ENCODE results near the gene CMTM8.
"Not testable (repeated sequence)": the region's sequence is repeated elsewhere in the genome, so short reads cannot be mapped to it uniquely, and the experiment has no call there.

CMTM8 gene

DNA sequence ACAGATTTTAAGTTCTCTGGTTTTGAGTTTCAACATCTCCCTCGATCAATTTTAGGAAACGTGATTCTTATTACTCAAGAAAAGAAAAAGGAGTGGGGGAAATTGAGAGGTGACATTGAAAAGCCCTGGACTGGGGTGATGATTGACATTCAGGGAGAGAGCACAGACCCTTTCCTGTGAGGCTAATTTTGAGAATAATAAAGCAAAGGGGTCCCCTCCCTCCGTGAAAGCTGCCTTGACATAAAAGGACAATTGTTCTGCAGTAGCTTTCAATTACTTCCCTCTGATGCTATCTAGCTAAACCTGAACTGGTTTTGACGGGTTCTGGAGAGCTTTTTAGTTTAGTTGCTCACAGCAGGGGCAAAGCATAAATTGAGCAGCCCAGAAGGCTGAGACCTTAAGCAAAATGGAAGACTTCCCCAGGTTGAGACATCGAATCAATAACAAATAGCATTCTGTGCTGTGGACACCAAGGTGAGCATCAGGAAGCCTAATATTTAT lies 14.4 kb upstream of the CMTM8 start:
- H3K4me3 ChIP-seq (ENCODE audit: control insufficient read depth, low read depth, low read length) = no peak overlapping the region
- DNase-seq (ENCODE audit: low read depth) = no peak
- TF ChIP-seq, protein P1, sequence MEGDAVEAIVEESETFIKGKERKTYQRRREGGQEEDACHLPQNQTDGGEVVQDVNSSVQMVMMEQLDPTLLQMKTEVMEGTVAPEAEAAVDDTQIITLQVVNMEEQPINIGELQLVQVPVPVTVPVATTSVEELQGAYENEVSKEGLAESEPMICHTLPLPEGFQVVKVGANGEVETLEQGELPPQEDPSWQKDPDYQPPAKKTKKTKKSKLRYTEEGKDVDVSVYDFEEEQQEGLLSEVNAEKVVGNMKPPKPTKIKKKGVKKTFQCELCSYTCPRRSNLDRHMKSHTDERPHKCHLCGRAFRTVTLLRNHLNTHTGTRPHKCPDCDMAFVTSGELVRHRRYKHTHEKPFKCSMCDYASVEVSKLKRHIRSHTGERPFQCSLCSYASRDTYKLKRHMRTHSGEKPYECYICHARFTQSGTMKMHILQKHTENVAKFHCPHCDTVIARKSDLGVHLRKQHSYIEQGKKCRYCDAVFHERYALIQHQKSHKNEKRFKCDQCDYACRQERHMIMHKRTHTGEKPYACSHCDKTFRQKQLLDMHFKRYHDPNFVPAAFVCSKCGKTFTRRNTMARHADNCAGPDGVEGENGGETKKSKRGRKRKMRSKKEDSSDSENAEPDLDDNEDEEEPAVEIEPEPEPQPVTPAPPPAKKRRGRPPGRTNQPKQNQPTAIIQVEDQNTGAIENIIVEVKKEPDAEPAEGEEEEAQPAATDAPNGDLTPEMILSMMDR (IDR thresholded peaks at IDR 0.05; ENCODE audit: control insufficient read depth, insufficient read depth, low read depth, low read length, missing control alignments) = no peak

DNA sequence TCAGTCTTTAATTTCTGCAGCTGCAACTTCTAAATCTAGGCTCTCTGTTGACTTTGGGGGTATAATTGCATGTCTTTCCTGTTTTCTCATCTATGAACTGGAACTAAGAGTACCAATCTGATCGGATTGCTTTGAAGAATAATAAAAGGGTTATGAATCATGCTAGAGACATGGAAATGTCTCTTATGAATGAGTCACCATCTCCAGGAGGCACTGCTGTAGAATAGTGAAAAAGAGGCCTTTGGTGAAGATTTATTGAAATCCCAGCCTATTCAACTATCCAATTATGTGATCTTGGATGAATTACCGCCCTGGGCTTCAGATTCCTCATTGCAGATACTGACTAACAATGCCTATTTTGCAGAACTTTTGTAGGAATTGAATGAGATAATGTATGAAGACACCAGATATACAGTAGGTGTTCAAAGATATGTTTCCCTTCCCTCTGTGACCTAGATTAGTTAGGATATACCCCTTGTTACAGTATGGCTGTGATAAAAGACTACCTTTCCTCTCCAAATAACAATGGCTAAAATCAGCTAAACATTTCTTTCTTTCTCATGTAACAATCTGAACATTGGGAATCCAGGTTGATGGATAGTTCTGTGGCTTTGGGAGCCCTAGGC lies 11.5 kb upstream of the CMTM8 start:
- no peak overlapping the region for H3K4me3 ChIP-seq (ENCODE audit: control insufficient read depth, low read depth, low read length)
- TF ChIP-seq, protein P1 (IDR thresholded peaks at IDR 0.05; ENCODE audit: control insufficient read depth, insufficient read depth, low read depth, low read length, missing control alignments) = no peak
- peak; percentile 43 for DNase-seq (ENCODE audit: low read depth)

DNA sequence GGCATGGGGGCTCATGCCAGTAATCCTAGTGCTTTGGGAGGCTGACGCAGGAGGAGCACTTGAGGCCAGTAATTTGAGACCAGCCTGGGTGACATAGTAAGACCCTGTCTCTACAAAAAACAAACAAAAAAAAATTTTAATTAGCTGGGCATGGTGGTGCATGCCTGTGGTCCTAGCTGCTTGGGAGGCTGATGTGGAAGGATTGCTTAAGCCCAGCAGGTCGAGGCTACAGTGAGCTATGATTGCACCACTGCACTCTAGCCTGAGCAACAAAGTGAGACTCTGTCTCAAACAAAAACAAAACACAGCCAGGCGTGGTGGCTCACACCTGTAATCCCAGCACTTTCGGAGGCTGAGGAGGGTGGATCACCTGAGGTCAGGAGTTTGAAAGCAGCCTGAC lies 9.7 kb upstream of the CMTM8 start:
- not testable (repeated sequence) for DNase-seq (ENCODE audit: low read depth); H3K4me3 ChIP-seq (ENCODE audit: control insufficient read depth, low read depth, low read length)

DNA sequence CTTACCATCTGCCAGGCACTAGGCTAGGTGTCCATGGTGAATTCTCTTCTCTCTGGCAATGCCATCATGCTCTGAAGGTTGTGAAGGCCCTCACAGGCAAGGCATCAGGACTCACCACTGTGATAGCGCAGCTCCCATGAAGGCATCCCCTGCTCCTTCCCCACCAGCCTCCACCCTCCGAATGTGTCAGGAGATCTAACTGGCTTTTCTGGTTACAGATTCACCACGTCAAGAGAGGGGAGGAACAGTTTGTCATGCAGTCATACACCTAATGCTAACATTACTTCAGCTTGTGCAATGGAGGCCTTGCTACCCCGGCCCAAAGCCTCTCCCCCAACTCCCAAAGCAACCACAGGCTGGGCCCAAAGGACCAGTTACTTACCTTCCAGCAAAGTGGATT lies 8.9 kb upstream of the CMTM8 start:
- no peak for DNase-seq (ENCODE audit: low read depth)
- no peak overlapping the region for H3K4me3 ChIP-seq (ENCODE audit: control insufficient read depth, low read depth, low read length)
- TF ChIP-seq, protein P1 (IDR thresholded peaks at IDR 0.05; ENCODE audit: control insufficient read depth, insufficient read depth, low read depth, low read length, missing control alignments) = no peak

DNA sequence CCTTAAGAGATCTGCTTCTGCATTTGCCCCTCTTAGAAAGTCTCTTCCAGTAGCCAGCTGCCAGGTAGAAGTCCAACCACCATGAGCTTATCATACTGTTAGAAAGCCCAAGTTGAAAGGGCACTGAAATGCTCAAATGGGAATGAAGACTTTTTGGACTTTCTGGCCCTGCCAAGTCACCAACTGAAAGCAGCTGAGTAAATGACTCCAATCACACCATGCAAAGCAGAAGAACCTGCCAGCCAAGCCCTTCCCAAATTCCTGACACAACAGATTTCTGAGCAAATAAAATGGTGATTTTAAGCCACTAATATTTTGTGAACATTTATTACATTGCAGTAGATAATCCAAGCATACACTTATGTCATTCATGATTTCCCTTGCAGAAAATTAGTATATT lies 2.1 kb upstream of the CMTM8 start:
- TF ChIP-seq, protein P1 (IDR thresholded peaks at IDR 0.05; ENCODE audit: control insufficient read depth, insufficient read depth, low read depth, low read length, missing control alignments) = no peak
- no peak for DNase-seq (ENCODE audit: low read depth)
- H3K4me3 ChIP-seq (ENCODE audit: control insufficient read depth, low read depth, low read length) = no peak overlapping the region

DNA sequence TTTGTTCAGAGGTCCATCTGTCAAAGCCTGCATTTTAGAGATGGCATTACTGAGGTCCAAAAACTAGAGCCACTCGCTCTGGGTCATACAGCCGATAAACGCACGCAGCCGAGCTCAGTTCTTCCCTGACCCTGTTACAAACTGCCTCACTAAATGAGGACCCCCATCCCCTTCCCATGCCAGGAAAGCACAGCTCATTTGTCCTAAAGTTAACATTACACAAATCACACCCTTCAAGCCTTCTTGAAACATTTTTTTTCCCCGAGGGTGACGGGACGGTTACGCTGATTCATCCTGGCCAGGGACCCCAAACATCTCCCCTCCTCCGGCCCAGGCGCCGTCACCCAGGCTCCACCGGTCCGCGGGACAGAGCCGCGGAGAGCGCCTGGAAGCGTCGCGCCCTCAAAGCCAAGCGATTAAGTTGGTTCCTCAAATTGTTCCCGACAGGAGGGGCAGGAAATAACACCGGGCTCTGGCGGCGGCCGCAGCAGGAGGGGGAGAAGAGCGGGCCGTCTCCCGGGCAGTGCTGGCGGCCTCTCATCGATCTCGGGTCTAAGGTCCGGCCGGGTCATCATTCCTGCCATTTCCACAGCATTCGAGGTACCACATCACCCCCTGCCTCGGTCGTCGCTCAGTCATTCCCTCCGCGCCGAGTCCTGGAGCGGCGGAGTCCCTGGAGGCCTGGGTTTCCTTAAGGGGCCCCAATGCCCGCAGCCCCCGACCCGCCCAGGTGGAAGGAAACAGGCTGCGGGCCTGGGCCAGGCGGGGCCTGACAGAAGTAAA lies 619 bp upstream of the CMTM8 start:
- DNase-seq (ENCODE audit: low read depth) = no peak
- TF ChIP-seq, protein P1 (IDR thresholded peaks at IDR 0.05; ENCODE audit: control insufficient read depth, insufficient read depth, low read depth, low read length, missing control alignments) = no peak
- peak overlapping the region; percentile 75 for H3K4me3 ChIP-seq (ENCODE audit: control insufficient read depth, low read depth, low read length)

Measured in AG09309 (cell line).